Raji (cell line): Measurements from ENCODE around the gene PRICKLE2.

ENCODE experiments used
- POLR2A ChIP-seq: IDR thresholded peaks from 2 replicates; pipeline ENCODE4 v1.6.1; 2011; ENCODE audit warnings: low read depth, low read length, control low read depth; ENCODE audit not compliant: insufficient read depth

PRICKLE2 gene

DNA sequence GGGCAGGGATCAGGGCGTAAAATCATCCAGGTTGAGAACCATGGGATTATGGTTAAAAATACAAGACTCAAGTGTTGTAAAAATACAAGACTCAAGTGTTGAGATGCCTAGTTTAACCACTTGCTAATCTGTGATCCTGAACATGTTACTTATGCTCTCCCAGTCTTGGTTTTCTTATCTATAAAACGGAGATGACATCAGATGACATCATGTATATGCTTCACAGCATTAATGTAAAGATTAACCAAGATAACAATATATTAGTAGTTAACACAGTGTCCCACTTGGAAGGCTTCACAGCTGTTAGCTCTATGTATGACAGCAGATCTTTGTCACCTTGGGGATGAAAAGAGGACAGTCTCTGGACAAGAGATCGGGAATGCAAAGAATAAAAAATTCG lies 96.2 kb downstream of the PRICKLE2 start:
- TF ChIP-seq POLR2A, result no peak

DNA sequence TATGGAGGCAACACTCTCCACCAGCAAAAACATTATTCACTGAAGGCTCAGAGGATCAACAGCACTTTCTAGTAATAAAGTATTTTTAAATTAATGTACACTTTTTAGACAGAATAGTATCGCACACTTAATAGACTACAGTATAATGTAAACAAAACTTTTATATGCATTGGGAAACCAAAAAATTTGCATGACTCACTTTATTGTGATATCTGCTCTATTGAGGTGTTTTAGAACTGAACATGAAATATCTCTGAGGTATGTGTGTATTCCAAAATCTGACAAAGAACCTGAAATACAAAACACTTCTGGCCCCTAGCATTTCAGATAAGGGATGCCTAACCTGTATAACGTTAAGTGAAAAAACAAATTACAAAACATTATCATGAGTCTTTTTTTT lies 99.7 kb downstream of the PRICKLE2 start:
- TF ChIP-seq POLR2A, result no peak

DNA sequence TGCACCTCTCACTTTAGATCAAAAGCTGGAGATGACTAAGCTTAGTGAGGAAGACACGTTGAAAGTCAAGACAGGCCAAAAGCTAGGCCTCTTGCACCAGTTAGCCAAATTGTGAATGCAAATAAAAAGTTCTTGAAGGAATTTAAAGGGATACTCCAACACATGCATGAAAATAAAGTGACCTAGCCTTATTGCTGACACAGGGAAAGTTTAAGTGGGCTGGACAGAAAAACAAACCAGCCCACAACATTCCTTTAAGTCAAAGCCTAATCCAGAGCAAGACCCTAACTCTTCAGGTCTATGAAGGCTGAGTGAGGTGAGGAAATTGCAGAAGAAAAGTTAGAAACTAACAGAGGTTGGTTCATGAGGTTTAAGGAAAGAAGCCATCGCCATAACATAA lies 101.3 kb downstream of the PRICKLE2 start:
- no peak for TF ChIP-seq POLR2A

DNA sequence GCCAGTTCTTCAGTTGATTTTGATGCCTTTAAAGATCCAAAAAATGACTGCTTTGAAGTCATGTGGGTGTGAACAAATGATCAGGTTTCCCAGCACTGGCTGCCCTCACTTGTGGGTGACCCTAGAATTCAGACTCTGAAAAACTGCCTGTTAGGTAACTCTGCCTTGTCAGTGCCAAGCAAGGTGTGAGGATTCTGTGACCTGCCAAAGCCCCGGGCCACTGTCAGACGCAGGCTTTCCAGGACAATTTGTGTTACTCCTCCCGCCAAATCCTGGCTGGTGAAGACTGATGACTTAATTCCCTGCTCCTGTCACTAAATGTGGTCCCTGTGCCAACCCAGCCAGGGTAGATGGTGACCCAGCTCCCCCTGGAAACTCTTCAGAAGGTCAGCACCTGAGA lies 102.8 kb downstream of the PRICKLE2 start:
- no peak for TF ChIP-seq POLR2A

DNA sequence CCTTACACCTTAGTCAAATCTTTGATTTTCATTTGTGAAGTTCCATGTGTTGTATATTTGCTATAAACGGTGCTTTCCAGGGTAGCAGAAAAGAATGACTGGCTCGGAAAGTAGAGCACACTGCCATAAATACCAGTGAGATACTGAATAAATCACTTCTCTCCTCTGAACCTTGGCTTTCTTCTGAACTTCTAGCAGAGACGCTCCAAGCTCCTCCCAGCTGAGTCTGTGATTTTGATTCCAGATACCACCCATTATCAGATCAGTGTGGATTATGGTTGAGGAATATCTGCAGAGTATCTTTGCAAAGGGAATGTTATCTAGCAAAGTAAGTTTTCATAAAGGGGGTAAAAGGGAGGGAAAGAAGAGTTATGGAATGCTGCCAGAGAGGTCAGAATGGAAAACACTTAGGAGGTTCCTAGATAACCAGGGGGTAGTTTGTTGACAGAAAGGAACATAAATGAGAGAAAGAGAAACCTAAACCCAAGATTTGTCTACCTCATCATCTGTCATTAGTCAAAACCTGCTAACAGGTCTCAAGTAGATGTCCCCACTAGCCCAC lies 103.4 kb downstream of the PRICKLE2 start:
- TF ChIP-seq POLR2A, result no peak

DNA sequence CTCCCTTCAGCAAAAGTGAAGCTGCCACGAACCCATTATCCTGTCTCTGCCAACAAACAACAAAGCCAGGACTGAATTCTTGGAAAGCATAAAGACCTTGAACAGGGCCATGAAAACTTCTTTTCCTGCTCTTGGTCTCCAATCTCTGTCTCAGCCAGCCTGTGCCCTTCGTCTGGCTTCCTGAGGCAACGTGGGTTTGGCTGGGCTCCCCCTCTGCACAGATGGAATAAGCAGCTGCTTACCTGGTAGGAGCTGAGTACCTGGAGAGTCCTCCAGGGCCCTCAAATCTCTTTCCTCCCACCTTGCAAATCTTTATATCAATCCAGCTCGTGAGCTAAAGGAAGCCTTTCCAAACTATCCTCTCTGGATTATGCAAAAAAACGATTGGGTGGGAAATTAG lies 104.4 kb downstream of the PRICKLE2 start:
- no peak for TF ChIP-seq POLR2A

DNA sequence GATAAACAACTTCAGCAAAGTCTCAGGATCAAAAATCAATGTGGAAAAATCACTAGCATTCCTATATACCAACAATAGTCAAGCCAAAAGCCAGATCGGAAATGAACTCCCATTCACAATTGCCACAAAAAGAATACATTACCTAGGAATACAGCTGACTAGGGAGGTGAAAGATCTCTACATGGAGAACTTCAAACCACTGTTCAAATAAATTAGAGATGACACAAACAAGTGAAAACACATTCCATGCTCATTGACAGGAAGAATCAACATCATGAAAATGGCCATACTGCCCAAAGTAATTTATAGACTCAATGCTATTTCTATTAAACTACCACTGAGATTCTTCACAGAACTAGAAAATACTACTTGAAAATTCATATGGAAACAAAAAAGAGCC lies 107.8 kb downstream of the PRICKLE2 start:
- no peak for TF ChIP-seq POLR2A

DNA sequence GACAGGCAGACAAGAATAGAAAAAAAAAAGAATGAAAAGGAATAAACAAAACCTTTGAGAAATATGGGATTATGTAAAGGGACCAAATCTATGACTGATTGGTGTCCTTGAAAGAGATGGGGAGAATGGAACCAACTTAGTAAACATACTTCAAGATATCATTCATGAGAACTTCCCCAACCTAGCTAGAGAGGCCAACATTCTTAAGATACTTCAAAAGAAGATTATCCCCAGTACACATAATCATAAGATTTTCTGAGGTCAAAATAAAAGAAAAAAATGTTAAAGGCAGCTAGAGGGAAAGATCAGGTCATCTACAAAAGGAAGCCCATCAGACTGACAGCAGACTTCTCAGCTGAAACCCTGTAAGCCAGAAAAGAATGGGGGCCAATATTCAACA lies 110.6 kb downstream of the PRICKLE2 start:
- no peak for TF ChIP-seq POLR2A

DNA sequence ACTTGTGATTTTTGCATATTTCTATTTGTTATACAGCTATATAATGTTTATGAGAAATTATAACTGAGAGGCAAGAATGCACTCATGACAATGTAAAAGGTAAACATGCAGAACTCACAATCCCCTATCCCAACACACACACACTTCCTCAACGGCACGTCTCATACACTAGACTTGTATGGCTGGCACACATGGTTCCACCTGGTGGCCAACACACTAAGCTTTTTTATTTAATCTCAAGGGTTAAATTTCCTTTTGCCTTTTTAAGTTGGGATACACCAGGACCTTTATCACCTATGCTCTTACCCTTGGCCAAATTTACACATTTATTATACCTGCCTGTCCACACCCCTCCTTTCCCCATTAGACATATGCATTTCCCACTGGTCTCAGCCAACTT lies 113.4 kb downstream of the PRICKLE2 start:
- TF ChIP-seq POLR2A, result no peak

DNA sequence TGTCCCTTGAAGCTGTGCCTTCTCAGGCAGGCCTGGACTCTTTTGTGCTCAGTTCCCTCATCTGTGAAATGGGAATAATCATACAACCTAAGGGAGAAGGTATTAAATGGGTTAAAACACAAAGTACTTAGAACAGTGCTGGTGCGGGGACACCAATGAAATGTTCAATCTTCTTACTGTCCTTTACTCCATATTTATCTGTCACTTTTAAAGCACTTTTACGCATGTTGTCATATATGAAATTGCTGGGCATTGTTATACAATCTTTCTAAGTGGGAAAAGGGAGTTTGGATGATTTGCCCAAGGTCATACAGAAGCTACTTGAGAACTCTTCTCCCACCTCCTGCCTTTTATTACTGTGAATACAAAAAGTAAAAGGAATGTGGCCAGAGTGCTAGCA lies 114.2 kb downstream of the PRICKLE2 start:
- no peak for TF ChIP-seq POLR2A

DNA sequence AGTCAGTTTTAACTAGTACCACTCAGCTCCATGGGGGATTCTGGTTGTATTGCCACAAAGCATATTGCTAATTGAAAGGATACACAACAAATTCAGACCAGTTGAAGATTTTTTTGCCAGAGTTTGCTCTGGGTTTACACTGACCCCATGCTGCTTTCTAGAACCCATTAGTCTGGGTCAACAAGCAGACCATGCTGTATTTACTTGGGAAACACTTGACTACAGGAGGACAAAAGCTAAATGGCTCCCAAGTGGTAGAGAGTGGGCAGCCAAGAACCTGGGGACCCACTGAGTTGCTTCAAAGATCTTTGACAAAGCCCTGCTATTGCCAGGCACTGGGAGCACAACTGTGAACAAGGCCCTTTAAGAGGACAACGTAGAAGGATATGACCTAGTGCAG lies 115.2 kb downstream of the PRICKLE2 start:
- TF ChIP-seq POLR2A, result no peak

DNA sequence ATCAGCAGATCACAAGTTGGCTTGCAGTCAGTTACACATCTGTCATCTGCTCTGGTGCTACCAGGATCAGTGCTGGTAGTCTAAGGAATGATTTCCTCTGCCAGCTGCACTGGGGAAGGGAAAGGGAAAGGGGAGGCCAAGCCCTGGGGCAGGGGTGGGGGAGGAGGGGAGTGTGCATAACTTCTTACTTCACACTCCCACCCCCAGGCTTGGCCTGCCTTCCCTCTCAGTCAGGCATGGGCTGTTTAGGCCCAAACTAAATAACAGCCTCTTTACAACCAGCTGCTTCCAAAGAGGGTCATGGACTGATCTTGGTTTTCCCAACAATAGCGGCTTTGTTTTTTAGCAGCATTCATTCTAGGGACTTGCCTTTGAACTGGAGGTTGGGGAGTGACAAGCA lies 115.8 kb downstream of the PRICKLE2 start:
- no peak for TF ChIP-seq POLR2A

DNA sequence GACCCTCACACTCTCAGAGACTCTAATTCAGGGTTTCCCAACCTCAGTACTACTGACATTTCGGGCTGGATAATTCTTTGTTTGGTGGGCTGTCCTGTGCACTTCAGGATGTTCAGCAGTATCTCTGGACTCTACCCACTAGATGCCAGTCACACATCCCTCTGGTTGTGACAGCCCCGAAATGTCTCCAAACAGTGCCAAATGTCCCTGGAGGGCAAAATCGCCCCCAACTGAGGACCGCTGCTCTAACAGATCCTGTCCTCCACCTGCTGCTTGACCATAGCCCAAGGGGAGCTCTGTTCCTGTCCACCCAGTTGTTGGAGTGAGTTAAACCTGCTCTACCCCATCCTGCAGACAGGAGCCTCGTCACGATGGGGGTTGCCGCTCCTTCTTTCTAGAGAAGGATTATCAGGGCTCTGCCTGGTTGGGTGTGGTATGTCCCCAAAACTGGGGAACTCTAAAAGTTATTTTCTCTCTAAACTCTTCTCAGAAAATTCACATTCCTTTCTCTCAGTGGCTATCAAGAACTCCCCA lies 116.4 kb downstream of the PRICKLE2 start:
- TF ChIP-seq POLR2A, result no peak

DNA sequence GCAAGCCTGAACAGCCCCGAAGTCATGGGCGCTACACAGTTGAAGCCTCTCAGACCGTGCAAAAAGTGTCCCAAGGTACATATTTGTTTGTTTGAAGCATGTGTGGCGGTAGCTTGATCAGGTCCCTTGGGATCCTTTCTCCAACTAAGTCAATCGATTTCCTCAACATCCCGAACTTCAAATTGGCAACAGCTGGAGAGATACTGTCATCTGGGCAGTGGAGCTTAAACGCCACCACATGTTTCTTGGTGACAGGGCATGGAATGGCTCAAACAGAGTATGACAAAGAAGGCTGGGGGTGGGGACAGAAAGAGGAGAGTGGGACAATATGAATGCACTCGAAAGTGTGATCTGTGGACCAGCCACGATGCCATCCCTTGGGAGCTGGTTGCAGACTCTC lies 117.0 kb downstream of the PRICKLE2 start:
- TF ChIP-seq POLR2A, result no peak

DNA sequence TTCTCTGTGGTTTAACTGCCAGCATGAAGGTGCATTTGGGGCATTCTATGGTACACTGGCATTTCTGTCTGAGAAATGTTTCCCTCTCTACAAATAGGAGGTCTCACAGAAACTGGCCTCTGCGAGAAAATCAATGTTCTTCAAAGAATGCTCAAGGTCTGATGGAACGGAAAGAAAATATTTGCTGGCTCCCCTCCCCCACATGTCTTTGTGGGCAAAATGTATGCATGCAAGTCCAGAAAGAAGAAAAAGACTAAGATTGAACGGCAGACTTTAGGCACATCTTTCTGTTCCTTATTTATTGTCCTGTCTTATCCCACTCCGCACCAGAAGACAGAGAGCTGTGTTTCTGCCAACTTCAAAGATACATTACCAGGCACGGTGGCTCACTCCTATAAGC lies 118.1 kb downstream of the PRICKLE2 start:
- TF ChIP-seq POLR2A, result no peak

DNA sequence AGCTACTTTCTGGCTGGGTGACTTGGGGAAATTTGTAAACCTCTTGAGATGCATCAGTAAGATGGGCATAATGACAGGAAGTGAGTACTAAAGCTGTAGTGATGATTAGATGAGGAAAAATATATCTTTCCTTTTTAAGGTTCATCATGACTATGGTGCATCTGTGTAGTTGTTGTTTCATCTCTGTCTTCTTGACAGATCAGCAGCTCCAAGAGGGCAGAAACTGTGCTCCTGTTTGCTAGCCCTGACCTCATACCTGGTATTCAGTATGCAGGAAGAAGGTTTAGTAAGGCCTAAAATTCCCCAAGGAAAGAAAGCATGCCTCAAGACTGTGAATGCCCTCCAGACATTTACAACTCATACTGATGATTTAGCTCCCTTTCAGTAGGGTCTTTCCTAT lies 119.5 kb downstream of the PRICKLE2 start:
- no peak for TF ChIP-seq POLR2A

DNA sequence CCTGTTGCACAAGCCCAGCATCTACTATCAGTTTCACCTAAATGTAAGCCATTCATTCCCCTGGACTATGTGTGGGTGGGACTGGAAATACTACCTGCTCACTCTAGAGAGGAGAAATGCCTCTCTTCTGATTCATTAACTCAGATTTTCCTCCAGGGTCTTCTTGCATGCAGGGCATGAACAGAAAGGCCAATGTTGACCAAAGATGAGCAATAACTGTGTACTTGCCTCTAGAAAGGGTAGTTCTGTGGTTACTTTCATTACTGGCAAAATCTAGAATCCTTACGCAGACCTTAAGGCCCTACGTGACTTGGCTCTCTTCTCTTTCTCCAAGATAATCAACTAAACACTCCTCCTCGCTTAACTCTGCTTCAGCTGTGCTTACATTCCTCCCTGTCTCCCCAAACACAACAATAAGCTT lies 120.6 kb downstream of the PRICKLE2 start:
- no peak for TF ChIP-seq POLR2A

DNA sequence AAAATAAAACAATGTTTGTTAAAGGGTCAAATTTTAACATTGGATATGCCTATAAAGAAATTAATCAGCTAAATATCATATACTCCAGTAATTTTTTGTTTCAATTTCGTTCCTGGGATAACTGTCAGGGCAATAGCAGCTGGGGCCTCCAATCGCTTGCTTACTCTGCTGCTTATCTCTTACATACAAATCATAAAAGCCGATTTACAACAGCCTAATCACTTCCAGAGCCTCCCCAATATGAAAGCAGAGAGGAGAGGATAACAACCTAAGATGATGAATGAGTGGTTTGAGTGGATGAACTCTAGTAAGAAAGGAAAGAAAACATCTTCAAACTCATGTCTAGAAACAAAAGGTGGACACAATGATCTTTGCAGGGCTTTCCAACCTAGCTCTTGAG lies 121.3 kb downstream of the PRICKLE2 start:
- TF ChIP-seq POLR2A, result no peak

DNA sequence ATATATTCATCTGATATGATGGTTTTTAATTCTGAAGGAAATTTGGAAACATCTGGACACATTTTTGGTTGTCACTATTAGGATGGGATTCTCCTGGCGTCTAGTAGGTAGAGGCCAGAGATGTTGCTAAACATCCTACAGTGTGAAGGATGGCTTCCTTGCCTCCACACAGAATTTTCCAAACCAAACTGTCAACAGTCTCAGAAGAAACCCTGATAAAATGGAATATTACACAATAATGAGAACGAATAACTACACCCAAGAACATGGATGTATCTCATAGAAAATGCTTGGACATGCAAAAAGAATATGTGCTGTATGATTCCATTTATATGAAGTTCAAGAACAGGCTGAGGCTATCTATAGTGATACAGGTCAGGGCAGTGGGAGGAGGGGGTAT lies 122.1 kb downstream of the PRICKLE2 start:
- no peak for TF ChIP-seq POLR2A
